ENCODE data around the gene DNAJC1. TPM values are rescaled to one million over a fixed set of nuclear protein-coding genes. Genes with fewer than 3 reads are reported as not detected.

The DNAJC1 gene
- total and polyA plus RNA-seq, 2 donors (not counting 3 experiments of a cell fraction or from before 2014, with no cell fraction given), result 11.2 to 19.7 TPM

DNA sequence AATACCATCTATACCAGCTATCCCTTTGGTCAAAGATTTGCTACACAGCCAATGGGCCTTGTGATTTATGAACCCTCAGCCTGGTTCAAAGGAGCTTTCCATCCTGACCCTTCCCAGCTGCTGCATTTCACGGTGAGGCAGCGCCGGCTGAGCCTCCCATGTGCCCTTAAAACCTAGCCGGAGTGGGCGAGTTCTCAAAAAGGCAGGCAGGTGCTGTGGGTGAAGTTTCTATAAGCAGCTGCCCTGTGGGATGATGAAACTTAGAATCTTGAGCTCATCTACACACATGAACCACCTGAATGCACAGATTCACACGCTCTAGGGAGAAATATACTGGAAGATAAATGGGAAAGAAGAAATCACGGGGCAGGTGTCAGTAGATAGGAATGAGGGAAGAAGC lies 244.8 kb downstream of the DNAJC1 start:
- intact Hi-C loops (cut with micrococcal nuclease), result no loop called here
- H3K4me1 ChIP-seq (ENCODE audit: control insufficient read depth, extremely low read depth, insufficient read depth, low read length), result no peaks in the 10 kb centered on the region
- H3K79me2 ChIP-seq (ENCODE audit: control insufficient read depth, insufficient read depth, low read length), result no peaks in the 10 kb centered on the region
- FAIRE-seq (no peak), DNase-seq (ENCODE audit: low read depth, low spot score) (no peak)
- CTCF ChIA-PET, result interaction anchor here (1.6 kb wide), 1 partner anchor 11 kb away, joined by 3 read pairs; no protein-coding TSS in a partner anchor
- H4K20me1 ChIP-seq (replicated peaks; ENCODE audit: control insufficient read depth, extremely low read depth, insufficient read depth, low read length), result no peaks in the 10 kb centered on the region
- H3K27ac ChIP-seq (ENCODE audit: insufficient read depth, low read depth, low read length), result no peak overlapping the region
- H3K9ac ChIP-seq (replicated peaks; ENCODE audit: extremely low read depth, insufficient read depth, low read length), result no peak overlapping the region
- H3K9me1 ChIP-seq (replicated peaks; ENCODE audit: control insufficient read depth, extremely low read depth, insufficient read depth, low read length), result no peaks in the 10 kb centered on the region
- H3K4me3 ChIP-seq (replicated peaks in 1 of 3; ENCODE audit: insufficient read depth in 1 of 3, low read depth in 1 of 3, low read length in 3 of 3), result no peak overlapping the region
- POLR2A ChIA-PET, result no interaction called here
- no peaks in the 10 kb centered on the region for H3K27me3 ChIP-seq (ENCODE audit: control insufficient read depth in 2 of 2, insufficient read depth in 2 of 2, low read length in 2 of 2)
- H2AFZ ChIP-seq (ENCODE audit: low read depth, low read length), result no peak overlapping the region
- H3K4me2 ChIP-seq (ENCODE audit: insufficient read depth, low read length), result no peak overlapping the region
- H3K36me3 ChIP-seq (ENCODE audit: control insufficient read depth in 2 of 2, extremely low read depth in 1 of 2, insufficient read depth in 2 of 2, low read length in 2 of 2), result peaks cover 0 to 3% of the 10 kb centered on the region in 2 experiments
- BruUV-seq (replicated peaks), result no TSS peak
- dilution Hi-C loops (cut with MboI; ENCODE audit: extremely low pct_ligation_motif_present, low sequenced_read_pairs), result no loop called here
- no peak for TF ChIP-seq EZH2 (IDR thresholded peaks at IDR 0.05; ENCODE audit: borderline replicate concordance, low read depth, low read length, severe bottlenecking)
- TF ChIP-seq JUN (IDR thresholded peaks at IDR 0.05; ENCODE audit: borderline replicate concordance, insufficient read depth, insufficient read length, low read depth), result no peak
- no peak for TF ChIP-seq POLR2AphosphoS5 (IDR thresholded peaks at IDR 0.05; ENCODE audit: insufficient read depth, low read depth, low read length)
- TF ChIP-seq, protein P1, sequence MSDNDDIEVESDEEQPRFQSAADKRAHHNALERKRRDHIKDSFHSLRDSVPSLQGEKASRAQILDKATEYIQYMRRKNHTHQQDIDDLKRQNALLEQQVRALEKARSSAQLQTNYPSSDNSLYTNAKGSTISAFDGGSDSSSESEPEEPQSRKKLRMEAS (IDR thresholded peaks at IDR 0.05; ENCODE audit: insufficient read depth, insufficient read length), result no peak
- no peak for TF ChIP-seq FOS (IDR thresholded peaks at IDR 0.05; ENCODE audit: borderline replicate concordance, insufficient read depth, low read length)
- TF ChIP-seq POLR2A (IDR thresholded peaks at IDR 0.05; ENCODE audit: low read depth, low read length), result no peak
- TF ChIP-seq MYC (IDR thresholded peaks at IDR 0.05; ENCODE audit: low read depth, low read length), result no peak
- no peaks in the 10 kb centered on the region for H3K9me3 ChIP-seq (replicated peaks; ENCODE audit: control insufficient read depth, insufficient read depth, low read length)

DNA sequence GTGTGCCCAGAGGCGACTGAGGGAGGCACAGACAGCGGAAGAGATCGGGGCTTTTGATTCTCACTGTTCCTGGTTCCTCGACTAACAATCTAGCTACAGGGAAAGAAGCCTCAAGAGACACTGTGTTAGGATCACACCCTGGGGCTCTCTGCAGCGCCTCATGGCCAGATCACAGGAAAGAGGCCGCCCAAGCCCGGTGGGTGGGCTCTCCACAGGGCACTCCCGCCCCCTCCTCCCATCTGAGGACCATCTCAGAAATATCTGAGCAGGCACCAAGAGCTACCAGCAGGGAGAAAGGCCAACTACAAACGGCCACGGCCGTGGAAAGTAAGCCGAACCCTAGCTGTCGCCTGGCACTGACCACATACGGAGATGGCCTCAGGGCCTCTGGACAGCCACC lies 245.3 kb downstream of the DNAJC1 start:
- no peak overlapping the region for H3K4me3 ChIP-seq (replicated peaks in 1 of 3; ENCODE audit: insufficient read depth in 1 of 3, low read depth in 1 of 3, low read length in 3 of 3)
- intact Hi-C loops (cut with micrococcal nuclease) (no loop called here), dilution Hi-C loops (cut with MboI; ENCODE audit: extremely low pct_ligation_motif_present, low sequenced_read_pairs) (no loop called here)
- ChIA-PET POLR2A (no interaction called here), CTCF (interaction anchor here (1.1 to 1.6 kb wide), 2 partner anchors 9 to 11 kb away, joined by 3 to 4 read pairs; no protein-coding TSS in a partner anchor)
- no peaks in the 10 kb centered on the region for H3K4me1 ChIP-seq (ENCODE audit: control insufficient read depth, extremely low read depth, insufficient read depth, low read length)
- H3K36me3 ChIP-seq (ENCODE audit: control insufficient read depth in 2 of 2, extremely low read depth in 1 of 2, insufficient read depth in 2 of 2, low read length in 2 of 2), result peaks cover 0 to 3% of the 10 kb centered on the region in 2 experiments
- no peaks in the 10 kb centered on the region for H3K27me3 ChIP-seq (ENCODE audit: control insufficient read depth in 2 of 2, insufficient read depth in 2 of 2, low read length in 2 of 2)
- FAIRE-seq (no peak), DNase-seq (ENCODE audit: low read depth, low spot score) (no peak)
- no peak for TF ChIP-seq FOS (IDR thresholded peaks at IDR 0.05; ENCODE audit: borderline replicate concordance, insufficient read depth, low read length)
- TF ChIP-seq POLR2AphosphoS5 (IDR thresholded peaks at IDR 0.05; ENCODE audit: insufficient read depth, low read depth, low read length), result no peak
- TF ChIP-seq POLR2A (IDR thresholded peaks at IDR 0.05; ENCODE audit: low read depth, low read length), result no peak
- no peak for TF ChIP-seq EZH2 (IDR thresholded peaks at IDR 0.05; ENCODE audit: borderline replicate concordance, low read depth, low read length, severe bottlenecking)
- TF ChIP-seq MYC (IDR thresholded peaks at IDR 0.05; ENCODE audit: low read depth, low read length), result no peak
- TF ChIP-seq JUN (IDR thresholded peaks at IDR 0.05; ENCODE audit: borderline replicate concordance, insufficient read depth, insufficient read length, low read depth), result no peak
- H2AFZ ChIP-seq (ENCODE audit: low read depth, low read length), result no peak overlapping the region
- H3K9me3 ChIP-seq (replicated peaks; ENCODE audit: control insufficient read depth, insufficient read depth, low read length), result no peaks in the 10 kb centered on the region
- no TSS peak for BruUV-seq (replicated peaks)
- H3K9me1 ChIP-seq (replicated peaks; ENCODE audit: control insufficient read depth, extremely low read depth, insufficient read depth, low read length), result no peaks in the 10 kb centered on the region
- H3K9ac ChIP-seq (replicated peaks; ENCODE audit: extremely low read depth, insufficient read depth, low read length), result no peak overlapping the region
- no peaks in the 10 kb centered on the region for H4K20me1 ChIP-seq (replicated peaks; ENCODE audit: control insufficient read depth, extremely low read depth, insufficient read depth, low read length)
- no peaks in the 10 kb centered on the region for H3K79me2 ChIP-seq (ENCODE audit: control insufficient read depth, insufficient read depth, low read length)
- H3K4me2 ChIP-seq (ENCODE audit: insufficient read depth, low read length), result no peak overlapping the region
- no peak overlapping the region for H3K27ac ChIP-seq (ENCODE audit: insufficient read depth, low read depth, low read length)

Data from endothelial cell of umbilical vein (primary cell).